ENCODE results near the gene PRKCD.

DNA sequence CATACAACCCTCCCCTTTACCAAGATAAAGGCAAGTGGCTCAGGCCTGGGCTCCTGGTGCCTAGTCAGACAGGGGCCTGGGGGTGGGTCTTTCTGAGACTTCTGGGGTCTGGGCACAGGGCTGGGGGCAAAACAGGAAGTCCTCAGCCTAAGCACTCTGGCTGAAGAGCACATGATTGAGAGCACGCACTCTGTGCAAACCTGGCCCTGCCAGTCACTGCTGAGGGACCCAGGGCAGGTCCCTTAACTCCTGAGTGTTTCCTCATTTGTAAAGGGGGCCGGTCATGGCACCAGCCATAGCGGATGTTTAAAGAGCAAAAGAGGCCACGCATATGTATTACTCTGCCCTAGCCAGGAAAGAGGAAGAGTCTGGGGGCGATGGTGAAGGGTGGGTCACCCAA is 78.8 kb downstream of the PRKCD start:
- TF ChIP-seq, protein P1, sequence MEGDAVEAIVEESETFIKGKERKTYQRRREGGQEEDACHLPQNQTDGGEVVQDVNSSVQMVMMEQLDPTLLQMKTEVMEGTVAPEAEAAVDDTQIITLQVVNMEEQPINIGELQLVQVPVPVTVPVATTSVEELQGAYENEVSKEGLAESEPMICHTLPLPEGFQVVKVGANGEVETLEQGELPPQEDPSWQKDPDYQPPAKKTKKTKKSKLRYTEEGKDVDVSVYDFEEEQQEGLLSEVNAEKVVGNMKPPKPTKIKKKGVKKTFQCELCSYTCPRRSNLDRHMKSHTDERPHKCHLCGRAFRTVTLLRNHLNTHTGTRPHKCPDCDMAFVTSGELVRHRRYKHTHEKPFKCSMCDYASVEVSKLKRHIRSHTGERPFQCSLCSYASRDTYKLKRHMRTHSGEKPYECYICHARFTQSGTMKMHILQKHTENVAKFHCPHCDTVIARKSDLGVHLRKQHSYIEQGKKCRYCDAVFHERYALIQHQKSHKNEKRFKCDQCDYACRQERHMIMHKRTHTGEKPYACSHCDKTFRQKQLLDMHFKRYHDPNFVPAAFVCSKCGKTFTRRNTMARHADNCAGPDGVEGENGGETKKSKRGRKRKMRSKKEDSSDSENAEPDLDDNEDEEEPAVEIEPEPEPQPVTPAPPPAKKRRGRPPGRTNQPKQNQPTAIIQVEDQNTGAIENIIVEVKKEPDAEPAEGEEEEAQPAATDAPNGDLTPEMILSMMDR (conservative IDR thresholded peaks at IDR 0.05; ENCODE audit: low read length), result no peak
- TF ChIP-seq EZH2phosphoT487 (IDR thresholded peaks at IDR 0.05; ENCODE audit: borderline replicate concordance, low read depth, low read length), result no peak
